Ishikawa (cell line): Measurements from ENCODE around the gene ESCO1.
A peak's percentile ranks its signal among the peaks of the same experiment; 100 is the strongest.

Experiments used
- CEBPB ChIP-seq: IDR thresholded peaks from 2 replicates; pipeline ENCODE4 v1.6.1; 2012
- CREB1 ChIP-seq: IDR thresholded peaks from 2 replicates; pipeline ENCODE4 v1.6.1; 2012; ENCODE audit warnings: low read depth
- EGR1 ChIP-seq: IDR thresholded peaks from 2 replicates; pipeline ENCODE4 v1.6.1; 2012
- EP300 ChIP-seq: IDR thresholded peaks from 2 replicates; pipeline ENCODE4 v1.6.1; 2012; ENCODE audit warnings: borderline replicate concordance
- FOXM1 ChIP-seq: IDR thresholded peaks from 2 replicates; pipeline ENCODE4 v1.6.1; 2012; ENCODE audit warnings: low read depth, borderline replicate concordance
- MAX ChIP-seq: IDR thresholded peaks from 2 replicates; pipeline ENCODE4 v1.6.1; 2012
- NFIC ChIP-seq: IDR thresholded peaks from 2 replicates; pipeline ENCODE4 v1.6.1; 2012
- RAD21 ChIP-seq: IDR thresholded peaks from 2 replicates; pipeline ENCODE4 v1.6.1; 2012; ENCODE audit warnings: low read depth
- REST ChIP-seq: IDR thresholded peaks from 2 replicates; pipeline ENCODE4 v1.6.1; 2012; ENCODE audit warnings: low read depth, mild to moderate bottlenecking
- TAF1 ChIP-seq: IDR thresholded peaks from 2 replicates; pipeline ENCODE4 v1.6.1; 2012; ENCODE audit warnings: low read depth, mild to moderate bottlenecking
- TCF12 ChIP-seq: IDR thresholded peaks from 2 replicates; pipeline ENCODE4 v1.6.1; 2012; ENCODE audit warnings: low read depth
- TEAD4 ChIP-seq: IDR thresholded peaks from 2 replicates; pipeline ENCODE4 v1.6.1; 2012
- USF1 ChIP-seq: IDR thresholded peaks from 2 replicates; pipeline ENCODE4 v1.6.1; 2012
- YY1 ChIP-seq: IDR thresholded peaks from 2 replicates; pipeline ENCODE4 v1.6.1; 2012; ENCODE audit warnings: low read depth
- ZBTB7A ChIP-seq: IDR thresholded peaks from 2 replicates; pipeline ENCODE4 v1.6.1; 2012; ENCODE audit warnings: low read depth

The ESCO1 gene

GRCh38 chr18:21499997-21500396, 100.5 kb downstream of the ESCO1 start:
- no peak for TF ChIP-seq REST
- TF ChIP-seq NFIC: no peak
- TF ChIP-seq MAX: no peak
- no peak for TF ChIP-seq CEBPB
- no peak for TF ChIP-seq EGR1
- no peak for TF ChIP-seq TEAD4
- no peak for TF ChIP-seq TCF12
- no peak for TF ChIP-seq USF1

GRCh38 chr18:21496277-21496835, 104.1 kb downstream of the ESCO1 start:
- TF ChIP-seq YY1 (no peak), CEBPB (no peak), EGR1 (no peak), USF1 (no peak), EP300 (no peak), MAX (no peak), TEAD4 (no peak)

GRCh38 chr18:21490748-21491147, 109.8 kb downstream of the ESCO1 start:
- TF ChIP-seq CEBPB (no peak), USF1 (no peak), MAX (no peak), TEAD4 (no peak), TAF1 (no peak), ZBTB7A (no peak), NFIC (no peak), YY1 (no peak), TCF12 (no peak)

GRCh38 chr18:21489919-21490495, 110.5 kb downstream of the ESCO1 start:
- TF ChIP-seq USF1 (no peak), CEBPB (no peak), RAD21 (no peak)

GRCh38 chr18:21489119-21489750, 111.3 kb downstream of the ESCO1 start:
- no peak for TF ChIP-seq TAF1
- peak; percentile 84 for TF ChIP-seq RAD21

- TF ChIP-seq REST: no peak
- no peak for TF ChIP-seq TAF1
- no peak for TF ChIP-seq MAX
- TF ChIP-seq EP300: no peak
- no peak for TF ChIP-seq USF1
- TF ChIP-seq CREB1: no peak
- TF ChIP-seq EGR1: no peak
- no peak for TF ChIP-seq YY1
- no peak for TF ChIP-seq FOXM1
- no peak for TF ChIP-seq CEBPB
- no peak for TF ChIP-seq TEAD4
- TF ChIP-seq ZBTB7A: no peak
- TF ChIP-seq RAD21: no peak
- TF ChIP-seq TCF12: no peak
- no peak for TF ChIP-seq NFIC
Observed at GRCh38 chr18:21486905-21487437, 113.5 kb downstream of the ESCO1 start.
